SW480 (cell line): ENCODE data around the gene PSMD12.
"Not testable (repeated sequence)": the region's sequence is repeated elsewhere in the genome, so short reads cannot be mapped to it uniquely, and the experiment has no call there.

Experiments used
- DNase-seq: peaks from one replicate; pipeline ENCODE4 v3.0.0-alpha.2; 2016; ENCODE audit warnings: low spot score

PSMD12 gene

GRCh38 chr17:67366193-67367157 is at the start of gene PSMD12:
PSMD12 (minus strand) TSS chr17:67366577; CDS start chr17:67366519, 58 bp downstream.
- peak; percentile 87 for DNase-seq

GRCh38 chr17:67415291-67415690 is 48.9 kb upstream of the PSMD12 start:
- DNase-seq = no peak

GRCh38 chr17:67414559-67414958 is 48.2 kb upstream of the PSMD12 start:
- DNase-seq = no peak

- DNase-seq = no peak
These were observed 47.8 kb upstream of the PSMD12 start for GRCh38 chr17:67414130-67414529.

- no peak for DNase-seq
These were observed 47.0 kb upstream of the PSMD12 start for GRCh38 chr17:67413388-67413787.

- DNase-seq = no peak
These were observed 46.6 kb upstream of the PSMD12 start for GRCh38 chr17:67412941-67413340.

GRCh38 chr17:67412032-67412431 is 45.7 kb upstream of the PSMD12 start:
- DNase-seq = no peak

- no peak for DNase-seq
These were observed 45.0 kb upstream of the PSMD12 start for GRCh38 chr17:67411397-67411796.

GRCh38 chr17:67408455-67408830 is 42.1 kb upstream of the PSMD12 start:
- not testable (repeated sequence) for DNase-seq

- no peak for DNase-seq
These were observed 37.1 kb upstream of the PSMD12 start for GRCh38 chr17:67403483-67403882.

- DNase-seq = no peak
These were observed 36.7 kb upstream of the PSMD12 start for GRCh38 chr17:67403065-67403464.

GRCh38 chr17:67401598-67402504 is 35.5 kb upstream of the PSMD12 start:
- DNase-seq = no peak

GRCh38 chr17:67401106-67401505 is 34.7 kb upstream of the PSMD12 start:
- DNase-seq = no peak

- no peak for DNase-seq
These were observed 33.8 kb upstream of the PSMD12 start for GRCh38 chr17:67400193-67400592.

GRCh38 chr17:67399676-67400075 is 33.3 kb upstream of the PSMD12 start:
- DNase-seq = no peak

- DNase-seq = no peak
These were observed 27.5 kb upstream of the PSMD12 start for GRCh38 chr17:67393809-67394397.

GRCh38 chr17:67392111-67392510 is 25.7 kb upstream of the PSMD12 start:
- DNase-seq = no peak

- DNase-seq = peak; percentile 58
These were observed 24.4 kb upstream of the PSMD12 start for GRCh38 chr17:67390646-67391361.

GRCh38 chr17:67390006-67390645 is 23.7 kb upstream of the PSMD12 start:
- no peak for DNase-seq

GRCh38 chr17:67388986-67389385 is 22.6 kb upstream of the PSMD12 start:
- no peak for DNase-seq

- DNase-seq = not testable (repeated sequence)
These were observed 22.2 kb upstream of the PSMD12 start for GRCh38 chr17:67388536-67388935.
